ENCODE data around the gene MS4A14.

The MS4A14 gene

GRCh38 chr11:60396799-60397198 lies 540 bp downstream of the MS4A14 start:
- no peaks in the 10 kb centered on the region for H3K36me3 ChIP-seq (ENCODE audit: control insufficient read depth, low read length)
- H4K20me1 ChIP-seq (ENCODE audit: control insufficient read depth, insufficient read depth, low read depth, low read length): no peaks in the 10 kb centered on the region
- H3K4me3 ChIP-seq (ENCODE audit: low read length): peak overlapping the region; percentile 9; the same call in 1 of the 2 replicates
- no peaks in the 10 kb centered on the region for H3K9me2 ChIP-seq (replicated peaks; ENCODE audit: control insufficient read depth, low read length)
- no peaks in the 10 kb centered on the region for H3K27me3 ChIP-seq (ENCODE audit: control insufficient read depth, low read length)
- peak overlapping the region; percentile 45 for H3K4me2 ChIP-seq (ENCODE audit: low read length)
- no peaks in the 10 kb centered on the region for H3K79me2 ChIP-seq (ENCODE audit: control insufficient read depth, low read length)
- H3K9me3 ChIP-seq (ENCODE audit: control insufficient read depth, insufficient read depth, low read length): peaks cover 3% of the 10 kb centered on the region; the same call in 1 of the 2 replicates
- TF ChIP-seq, protein P1, sequence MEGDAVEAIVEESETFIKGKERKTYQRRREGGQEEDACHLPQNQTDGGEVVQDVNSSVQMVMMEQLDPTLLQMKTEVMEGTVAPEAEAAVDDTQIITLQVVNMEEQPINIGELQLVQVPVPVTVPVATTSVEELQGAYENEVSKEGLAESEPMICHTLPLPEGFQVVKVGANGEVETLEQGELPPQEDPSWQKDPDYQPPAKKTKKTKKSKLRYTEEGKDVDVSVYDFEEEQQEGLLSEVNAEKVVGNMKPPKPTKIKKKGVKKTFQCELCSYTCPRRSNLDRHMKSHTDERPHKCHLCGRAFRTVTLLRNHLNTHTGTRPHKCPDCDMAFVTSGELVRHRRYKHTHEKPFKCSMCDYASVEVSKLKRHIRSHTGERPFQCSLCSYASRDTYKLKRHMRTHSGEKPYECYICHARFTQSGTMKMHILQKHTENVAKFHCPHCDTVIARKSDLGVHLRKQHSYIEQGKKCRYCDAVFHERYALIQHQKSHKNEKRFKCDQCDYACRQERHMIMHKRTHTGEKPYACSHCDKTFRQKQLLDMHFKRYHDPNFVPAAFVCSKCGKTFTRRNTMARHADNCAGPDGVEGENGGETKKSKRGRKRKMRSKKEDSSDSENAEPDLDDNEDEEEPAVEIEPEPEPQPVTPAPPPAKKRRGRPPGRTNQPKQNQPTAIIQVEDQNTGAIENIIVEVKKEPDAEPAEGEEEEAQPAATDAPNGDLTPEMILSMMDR (IDR thresholded peaks at IDR 0.05; ENCODE audit: low read depth, low read length, poor library complexity, severe bottlenecking): no peak
- TF ChIP-seq EZH2phosphoT487 (IDR thresholded peaks at IDR 0.05; ENCODE audit: borderline replicate concordance, low read length): no peak
- H3K4me1 ChIP-seq (ENCODE audit: control insufficient read depth, low read length): peaks cover 13% of the 10 kb centered on the region
- H3K27ac ChIP-seq (ENCODE audit: low read depth, low read length): no peak overlapping the region
- no peaks in the 10 kb centered on the region for H3F3A ChIP-seq (ENCODE audit: control insufficient read depth, insufficient read depth)

DNA sequence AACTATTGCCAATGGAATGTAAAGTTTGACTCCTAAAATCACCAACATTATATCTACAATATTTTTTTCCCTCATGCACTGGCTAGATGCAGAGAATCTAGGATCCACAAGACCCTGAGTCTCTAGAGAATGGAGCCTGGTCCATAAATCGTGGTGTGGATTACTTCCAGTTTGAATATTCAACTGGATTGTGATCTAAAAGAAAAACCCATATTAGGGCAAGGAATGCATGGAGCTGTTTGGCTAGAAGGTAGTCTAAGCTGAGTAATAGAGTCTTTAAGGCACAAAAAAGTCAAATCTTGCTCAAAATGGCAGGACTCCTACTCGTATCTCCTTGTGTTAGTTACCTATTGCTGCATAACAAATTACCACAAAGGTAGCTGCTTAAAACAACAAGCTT lies 23.8 kb downstream of the MS4A14 start:
- no peaks in the 10 kb centered on the region for H3K36me3 ChIP-seq (ENCODE audit: control insufficient read depth, low read length)

DNA sequence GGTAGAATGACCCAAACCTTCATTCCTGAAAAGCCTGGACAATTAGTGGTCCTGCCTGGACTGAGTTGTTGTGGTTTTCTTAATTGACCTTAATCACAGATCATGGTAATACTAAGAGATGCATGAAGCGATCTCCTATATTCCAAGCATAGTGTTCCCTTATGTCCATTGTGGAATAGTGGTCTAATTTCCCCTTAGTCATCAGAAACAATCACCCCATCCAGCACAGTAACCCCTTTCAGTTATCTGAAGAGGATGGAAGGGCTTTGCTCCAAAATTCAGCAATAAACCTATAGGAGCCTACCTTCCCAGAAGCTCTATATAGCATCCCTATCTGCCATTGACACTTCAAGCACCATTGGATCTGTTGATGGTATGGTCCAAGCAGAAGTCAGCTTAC lies 26.4 kb downstream of the MS4A14 start:
- Histone ChIP-seq H3K4me1 (ENCODE audit: control insufficient read depth, low read length) (no peaks in the 10 kb centered on the region), H4K20me1 (ENCODE audit: control insufficient read depth, insufficient read depth, low read depth, low read length) (no peaks in the 10 kb centered on the region), H3K27me3 (ENCODE audit: control insufficient read depth, low read length) (no peaks in the 10 kb centered on the region), H3K79me2 (ENCODE audit: control insufficient read depth, low read length) (no peaks in the 10 kb centered on the region), H3K27ac (ENCODE audit: low read depth, low read length) (no peak overlapping the region), H3K4me3 (ENCODE audit: low read length) (no peak overlapping the region), H3K9me2 (replicated peaks; ENCODE audit: control insufficient read depth, low read length) (no peaks in the 10 kb centered on the region), H3K4me2 (ENCODE audit: low read length) (no peak overlapping the region), H3K36me3 (ENCODE audit: control insufficient read depth, low read length) (no peaks in the 10 kb centered on the region), H3K9me3 (ENCODE audit: control insufficient read depth, insufficient read depth, low read length) (no peaks in the 10 kb centered on the region; the same call in 1 of the 2 replicates), H3F3A (ENCODE audit: control insufficient read depth, insufficient read depth) (no peaks in the 10 kb centered on the region)
- TF ChIP-seq, protein P1 (IDR thresholded peaks at IDR 0.05; ENCODE audit: low read depth, low read length, poor library complexity, severe bottlenecking): no peak

More for the DNA sequence above, 23.8 kb downstream of the MS4A14 start:
- H3K27ac ChIP-seq (ENCODE audit: low read depth, low read length): no peak overlapping the region
- H3K79me2 ChIP-seq (ENCODE audit: control insufficient read depth, low read length): no peaks in the 10 kb centered on the region
- TF ChIP-seq, protein P1 (IDR thresholded peaks at IDR 0.05; ENCODE audit: low read depth, low read length, poor library complexity, severe bottlenecking): no peak
- no peak for TF ChIP-seq EZH2phosphoT487 (IDR thresholded peaks at IDR 0.05; ENCODE audit: borderline replicate concordance, low read length)
- H3K4me2 ChIP-seq (ENCODE audit: low read length): no peak overlapping the region
- no peaks in the 10 kb centered on the region; the same call in 1 of the 2 replicates for H3K9me3 ChIP-seq (ENCODE audit: control insufficient read depth, insufficient read depth, low read length)
- H3F3A ChIP-seq (ENCODE audit: control insufficient read depth, insufficient read depth): no peaks in the 10 kb centered on the region
- no peaks in the 10 kb centered on the region for H3K9me2 ChIP-seq (replicated peaks; ENCODE audit: control insufficient read depth, low read length)
- no peak overlapping the region for H3K4me3 ChIP-seq (ENCODE audit: low read length)
- no peaks in the 10 kb centered on the region for H3K27me3 ChIP-seq (ENCODE audit: control insufficient read depth, low read length)
- no peaks in the 10 kb centered on the region for H4K20me1 ChIP-seq (ENCODE audit: control insufficient read depth, insufficient read depth, low read depth, low read length)
- H3K4me1 ChIP-seq (ENCODE audit: control insufficient read depth, low read length): no peaks in the 10 kb centered on the region
